DOHH2 (cell line): ENCODE measurements around the gene TXNRD2.

Source experiments
- H3F3A ChIP-seq: fragments of 200-600 bp; sonication (generic), shearing (Covaris generic); 2 replicates; pipeline ENCODE4 v1.6.0; 2016; ENCODE audit warnings: antibody characterized with exemption, mild to moderate bottlenecking; ENCODE audit not compliant: control insufficient read depth, insufficient read depth
- H3K27ac ChIP-seq: fragments of 200-600 bp; sonication (generic); 2 replicates; pipeline ENCODE4 v1.5.1; 2014; ENCODE audit warnings: low read depth, mild to moderate bottlenecking, low read length, moderate library complexity
- H3K27me3 ChIP-seq: fragments of 200-600 bp; sonication (generic); 2 replicates; pipeline ENCODE4 v1.6.1; 2014; ENCODE audit warnings: mild to moderate bottlenecking, low read length, mixed read lengths; ENCODE audit not compliant: control insufficient read depth
- H3K36me3 ChIP-seq: fragments of 200-600 bp; sonication (generic); 2 replicates; pipeline ENCODE4 v1.6.1; 2014; ENCODE audit warnings: mild to moderate bottlenecking, low read length, moderate library complexity, mixed read lengths; ENCODE audit not compliant: control insufficient read depth
- H3K4me1 ChIP-seq: fragments of 200-600 bp; sonication (generic); 2 replicates; pipeline ENCODE4 v1.6.1; 2014; ENCODE audit warnings: mild to moderate bottlenecking, low read length, mixed read lengths; ENCODE audit not compliant: control insufficient read depth
- H3K4me2 ChIP-seq: fragments of 200-600 bp; sonication (generic); 2 replicates; pipeline ENCODE4 v1.6.0; 2014; ENCODE audit warnings: mild to moderate bottlenecking, low read length, moderate library complexity
- H3K4me3 ChIP-seq: fragments of 200-600 bp; sonication (generic); 2 replicates; pipeline ENCODE4 v1.5.1; 2014; ENCODE audit warnings: mild to moderate bottlenecking, low read length, mixed read lengths
- H3K79me2 ChIP-seq: fragments of 200-600 bp; sonication (generic); 2 replicates; pipeline ENCODE4 v1.6.1; 2014; ENCODE audit warnings: mild to moderate bottlenecking, low read length, mixed read lengths; ENCODE audit not compliant: control insufficient read depth
- H3K9me2 ChIP-seq: fragments of 200-600 bp; sonication (generic); replicated peaks from 2 replicates; pipeline ENCODE4 v1.6.1; 2014; ENCODE audit warnings: mild to moderate bottlenecking, low read length, mixed read lengths; ENCODE audit not compliant: control insufficient read depth
- H3K9me3 ChIP-seq: fragments of 200-600 bp; sonication (generic); 2 replicates; pipeline ENCODE4 v1.6.1; 2014; ENCODE audit warnings: antibody characterized with exemption, low read length, mixed read lengths; ENCODE audit not compliant: control insufficient read depth, insufficient read depth
- H4K20me1 ChIP-seq: fragments of 200-600 bp; sonication (generic); 2 replicates; pipeline ENCODE4 v1.6.0; 2014; ENCODE audit warnings: low read depth, mild to moderate bottlenecking, antibody characterized with exemption, low read length, moderate library complexity; ENCODE audit not compliant: control insufficient read depth, insufficient read depth
- EZH2phosphoT487 ChIP-seq: fragments of 200-600 bp; sonication (generic); IDR thresholded peaks from 2 replicates; pipeline ENCODE4 v1.6.1; 2017; ENCODE audit warnings: borderline replicate concordance, mild to moderate bottlenecking, antibody characterized with exemption, low read length, moderate library complexity, mixed read lengths
- TF ChIP-seq, protein P1 (sequence below): fragments of 200-600 bp; sonication (generic); IDR thresholded peaks from one replicate; pipeline ENCODE4 v1.5.1; 2014; ENCODE audit warnings: antibody characterized with exemption, mild to moderate bottlenecking, low read depth, low read length; ENCODE audit not compliant: poor library complexity, severe bottlenecking

TXNRD2 gene

GRCh38 chr22:19972652-19973550 is 31.3 kb upstream of the TXNRD2 start:
- Histone ChIP-seq H3K27me3 (no peaks in the 10 kb centered on the region), H3K27ac (no peak overlapping the region), H3K79me2 (no peaks in the 10 kb centered on the region), H3K4me3 (no peak overlapping the region), H3K9me3 (no peaks in the 10 kb centered on the region), H3K4me2 (no peak overlapping the region), H3K36me3 (peaks cover 5% of the 10 kb centered on the region; the same call in 1 of the 2 replicates), H3K4me1 (peaks cover 16% of the 10 kb centered on the region), H4K20me1 (no peaks in the 10 kb centered on the region), H3F3A (no peaks in the 10 kb centered on the region), H3K9me2 (no peaks in the 10 kb centered on the region)
- TF ChIP-seq, protein P1, sequence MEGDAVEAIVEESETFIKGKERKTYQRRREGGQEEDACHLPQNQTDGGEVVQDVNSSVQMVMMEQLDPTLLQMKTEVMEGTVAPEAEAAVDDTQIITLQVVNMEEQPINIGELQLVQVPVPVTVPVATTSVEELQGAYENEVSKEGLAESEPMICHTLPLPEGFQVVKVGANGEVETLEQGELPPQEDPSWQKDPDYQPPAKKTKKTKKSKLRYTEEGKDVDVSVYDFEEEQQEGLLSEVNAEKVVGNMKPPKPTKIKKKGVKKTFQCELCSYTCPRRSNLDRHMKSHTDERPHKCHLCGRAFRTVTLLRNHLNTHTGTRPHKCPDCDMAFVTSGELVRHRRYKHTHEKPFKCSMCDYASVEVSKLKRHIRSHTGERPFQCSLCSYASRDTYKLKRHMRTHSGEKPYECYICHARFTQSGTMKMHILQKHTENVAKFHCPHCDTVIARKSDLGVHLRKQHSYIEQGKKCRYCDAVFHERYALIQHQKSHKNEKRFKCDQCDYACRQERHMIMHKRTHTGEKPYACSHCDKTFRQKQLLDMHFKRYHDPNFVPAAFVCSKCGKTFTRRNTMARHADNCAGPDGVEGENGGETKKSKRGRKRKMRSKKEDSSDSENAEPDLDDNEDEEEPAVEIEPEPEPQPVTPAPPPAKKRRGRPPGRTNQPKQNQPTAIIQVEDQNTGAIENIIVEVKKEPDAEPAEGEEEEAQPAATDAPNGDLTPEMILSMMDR = no peak
- TF ChIP-seq EZH2phosphoT487 = no peak

- H3K9me2 ChIP-seq = no peaks in the 10 kb centered on the region
- H3K27ac ChIP-seq = no peak overlapping the region
- no peaks in the 10 kb centered on the region for H4K20me1 ChIP-seq
- no peak overlapping the region for H3K4me3 ChIP-seq
- no peaks in the 10 kb centered on the region for H3K9me3 ChIP-seq
- H3K4me1 ChIP-seq = peaks cover 16% of the 10 kb centered on the region
- H3K27me3 ChIP-seq = no peaks in the 10 kb centered on the region
- no peaks in the 10 kb centered on the region for H3F3A ChIP-seq
- H3K79me2 ChIP-seq = no peaks in the 10 kb centered on the region
- peaks cover 11% of the 10 kb centered on the region; the same call in 1 of the 2 replicates for H3K36me3 ChIP-seq
- no peak for TF ChIP-seq EZH2phosphoT487
- TF ChIP-seq, protein P1 = no peak
- no peak overlapping the region for H3K4me2 ChIP-seq
These were observed 30.6 kb upstream of the TXNRD2 start for GRCh38 chr22:19972251-19972650.

GRCh38 chr22:19971276-19972124 is 29.9 kb upstream of the TXNRD2 start:
- no peaks in the 10 kb centered on the region for H3K9me3 ChIP-seq
- no peak overlapping the region for H3K27ac ChIP-seq
- no peak overlapping the region for H3K4me3 ChIP-seq
- no peaks in the 10 kb centered on the region for H3K9me2 ChIP-seq
- H3K27me3 ChIP-seq = no peaks in the 10 kb centered on the region
- H3F3A ChIP-seq = no peaks in the 10 kb centered on the region
- no peaks in the 10 kb centered on the region for H3K79me2 ChIP-seq
- H3K4me1 ChIP-seq = peaks cover 16% of the 10 kb centered on the region
- H3K4me2 ChIP-seq = no peak overlapping the region
- H4K20me1 ChIP-seq = no peaks in the 10 kb centered on the region
- TF ChIP-seq, protein P1 = no peak
- no peak for TF ChIP-seq EZH2phosphoT487
- H3K36me3 ChIP-seq = peaks cover 17% of the 10 kb centered on the region; the same call in 1 of the 2 replicates
